ENCODE results near the gene SAMD4A.

DNA sequence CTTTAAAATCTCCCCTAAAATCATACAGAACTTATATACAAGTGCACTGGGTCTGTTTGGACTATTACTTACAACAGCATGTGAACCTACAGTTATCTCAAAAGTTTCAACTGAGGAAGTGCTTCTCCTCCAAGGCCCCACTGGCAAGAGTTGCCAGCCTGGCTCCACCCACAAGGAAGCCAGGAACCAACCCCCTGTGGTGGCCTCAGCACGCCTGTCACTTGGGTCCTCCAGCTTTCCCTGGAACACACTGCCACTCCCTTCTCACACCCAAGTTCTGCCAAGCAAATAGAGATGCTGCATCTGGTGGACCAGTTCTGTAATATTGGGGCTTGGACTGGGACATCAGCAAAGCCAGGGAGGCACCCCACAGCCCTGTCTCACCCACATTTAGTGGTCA, 220.3 kb downstream of the SAMD4A start:
- TF ChIP-seq POLR2A (IDR thresholded peaks at IDR 0.05), result no peak
- TF ChIP-seq CTCF (IDR thresholded peaks at IDR 0.05), result no peak

Measured in esophagus squamous epithelium (tissue), 4 donors.